ENCODE data around the gene MROH2A.

The MROH2A gene

DNA sequence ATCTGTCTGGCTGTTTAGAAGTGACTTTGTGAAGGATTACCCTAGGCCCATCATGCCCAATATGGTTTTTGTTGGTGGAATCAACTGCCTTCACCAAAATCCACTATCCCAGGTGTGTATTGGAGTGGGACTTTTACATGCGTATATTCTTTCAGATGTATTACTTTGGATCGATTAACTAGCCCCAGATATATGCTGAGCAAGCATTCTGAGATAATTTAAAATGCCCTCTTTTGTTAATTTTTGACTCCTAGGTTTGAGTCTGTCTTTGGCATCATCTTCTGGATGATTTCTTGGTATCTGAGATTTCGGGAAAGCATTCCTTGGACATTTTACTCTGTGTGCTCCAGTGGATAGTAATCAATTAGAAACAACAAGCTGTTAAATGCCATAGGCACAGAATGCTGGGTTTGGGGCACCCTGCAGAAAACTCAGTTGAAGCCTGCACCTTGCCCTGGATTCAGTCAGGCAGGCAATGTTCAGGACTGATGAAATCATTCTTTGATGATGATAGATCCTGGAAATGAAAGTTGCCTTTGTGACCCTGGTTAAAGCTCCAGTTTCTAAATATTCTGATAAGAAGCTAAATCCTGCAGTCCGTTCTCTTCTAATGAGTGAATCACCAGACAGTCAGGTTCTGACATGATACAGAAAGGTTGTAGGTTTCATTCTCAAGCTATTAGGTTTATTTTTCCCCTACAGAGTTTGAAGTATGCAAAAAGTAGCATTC, 16.9 kb upstream of the MROH2A start:
- DNase-seq (ENCODE audit: low read depth, low spot score): no peak

DNA sequence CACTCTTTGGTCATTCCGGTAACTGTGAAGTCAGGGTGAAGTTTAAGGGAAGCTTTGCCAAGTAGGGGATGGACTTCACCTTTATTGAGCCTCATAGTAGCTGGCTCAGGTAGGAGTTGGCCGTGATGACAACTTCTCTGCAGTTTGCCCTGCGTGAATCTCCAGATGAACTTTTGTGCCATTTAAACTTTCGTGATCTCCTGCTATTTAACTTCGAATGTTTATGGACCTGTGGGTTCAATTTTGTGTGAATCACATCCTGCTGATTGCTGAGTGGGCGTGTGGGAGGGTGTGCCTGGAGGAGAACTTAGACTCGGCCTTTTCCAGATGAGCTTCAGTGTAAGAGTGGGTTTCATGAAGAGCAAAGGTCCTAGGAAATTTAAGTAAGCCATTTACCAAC, 13.9 kb upstream of the MROH2A start:
- peak; percentile 3 for DNase-seq (ENCODE audit: low read depth, low spot score)

GRCh38 chr2:233764761-233765160, 13.4 kb upstream of the MROH2A start:
- no peak for DNase-seq (ENCODE audit: low read depth, low spot score)

- DNase-seq (ENCODE audit: low read depth, low spot score): no peak
These were observed 11.7 kb upstream of the MROH2A start for GRCh38 chr2:233766416-233766815.

- DNase-seq (ENCODE audit: low read depth, low spot score): no peak
These were observed 10.1 kb upstream of the MROH2A start for GRCh38 chr2:233768076-233768475.

- no peak for DNase-seq (ENCODE audit: low read depth, low spot score)
These were observed 8.9 kb upstream of the MROH2A start for GRCh38 chr2:233769260-233769659.

- no peak for DNase-seq (ENCODE audit: low read depth, low spot score)
These were observed 6.0 kb upstream of the MROH2A start for GRCh38 chr2:233772153-233772552.

DNA sequence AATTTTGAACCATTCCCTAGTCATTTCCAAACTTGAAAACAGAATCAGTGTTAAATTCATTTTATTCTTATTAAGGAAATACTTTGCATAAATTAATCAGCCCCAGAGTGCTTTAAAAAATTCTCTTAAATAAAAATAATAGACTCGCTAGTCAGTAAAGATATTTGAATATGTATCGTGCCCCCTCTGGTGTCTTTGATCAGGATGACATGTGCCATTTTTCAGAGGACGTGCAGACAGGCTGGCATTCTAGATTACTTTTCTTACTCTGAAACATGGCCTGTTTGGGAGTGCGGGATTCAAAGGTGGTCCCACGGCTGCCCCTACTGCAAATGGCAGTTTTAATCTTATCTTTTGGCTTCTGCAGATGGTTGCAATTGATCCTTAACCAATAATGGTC, 5.5 kb upstream of the MROH2A start:
- DNase-seq (ENCODE audit: low read depth, low spot score): no peak

GRCh38 chr2:233773854-233774253, 4.3 kb upstream of the MROH2A start:
- DNase-seq (ENCODE audit: low read depth, low spot score): no peak

GRCh38 chr2:233775414-233775813, 2.7 kb upstream of the MROH2A start:
- DNase-seq (ENCODE audit: low read depth, low spot score): no peak

DNA sequence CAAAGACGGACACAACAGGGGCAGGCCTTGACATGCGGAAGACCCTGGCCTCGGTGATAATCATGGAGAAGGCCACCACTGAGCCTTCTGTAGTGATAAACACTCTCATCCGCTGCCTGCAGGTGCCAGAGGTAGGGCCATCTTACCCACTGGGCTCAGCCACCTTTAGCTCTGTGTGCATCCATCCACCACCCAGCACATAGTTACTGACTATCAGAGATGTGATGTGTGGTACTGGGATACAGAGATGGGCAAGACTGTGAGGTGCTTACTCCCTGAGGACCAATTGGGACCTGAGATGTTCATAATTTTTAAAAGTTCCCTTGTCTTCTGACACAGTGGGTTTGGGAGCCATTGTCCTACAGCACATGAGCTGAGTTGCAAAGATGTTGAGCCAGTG, 1.6 kb downstream of the MROH2A start:
- no peak for DNase-seq (ENCODE audit: low read depth, low spot score)

DNA sequence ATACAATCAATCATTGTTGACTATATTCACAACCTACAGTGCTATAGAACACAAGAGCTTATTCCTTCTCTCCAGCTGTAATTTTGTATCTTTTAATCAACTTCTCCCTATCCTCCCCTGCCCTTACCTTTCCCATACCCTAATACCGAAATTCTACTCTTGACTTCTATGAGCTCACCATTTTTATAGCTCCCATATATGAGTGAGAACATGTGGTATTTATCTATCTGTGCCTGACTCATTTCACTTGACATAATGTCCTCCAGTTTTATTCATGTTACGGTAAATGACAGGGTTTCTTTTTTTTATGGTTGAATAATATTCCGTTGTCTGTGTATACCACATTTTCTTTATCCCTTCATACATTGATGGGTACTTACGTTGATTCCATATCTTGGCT, 2.6 kb downstream of the MROH2A start:
- DNase-seq (ENCODE audit: low read depth, low spot score): no peak

DNA sequence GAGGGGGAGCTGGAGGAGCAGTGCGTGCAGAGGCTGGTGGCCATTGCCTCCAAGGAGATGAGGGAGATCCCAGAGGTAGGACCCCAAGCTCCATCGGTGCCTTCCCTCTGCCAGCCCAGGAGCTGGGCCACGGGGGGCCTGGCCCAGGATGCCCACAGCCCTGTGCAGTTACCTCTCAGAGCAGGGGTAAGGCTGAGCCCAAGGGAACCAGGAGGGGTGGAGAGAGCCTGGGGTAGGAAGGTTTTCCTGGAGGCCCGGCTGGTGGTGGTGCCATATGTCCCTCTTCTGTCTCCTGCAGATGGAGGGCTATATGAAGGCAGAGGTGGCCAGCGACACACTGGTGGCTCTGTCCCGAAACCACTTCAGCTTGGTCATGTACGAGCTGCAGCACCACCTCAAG, 11.4 kb downstream of the MROH2A start:
- DNase-seq (ENCODE audit: low read depth, low spot score): no peak

DNA sequence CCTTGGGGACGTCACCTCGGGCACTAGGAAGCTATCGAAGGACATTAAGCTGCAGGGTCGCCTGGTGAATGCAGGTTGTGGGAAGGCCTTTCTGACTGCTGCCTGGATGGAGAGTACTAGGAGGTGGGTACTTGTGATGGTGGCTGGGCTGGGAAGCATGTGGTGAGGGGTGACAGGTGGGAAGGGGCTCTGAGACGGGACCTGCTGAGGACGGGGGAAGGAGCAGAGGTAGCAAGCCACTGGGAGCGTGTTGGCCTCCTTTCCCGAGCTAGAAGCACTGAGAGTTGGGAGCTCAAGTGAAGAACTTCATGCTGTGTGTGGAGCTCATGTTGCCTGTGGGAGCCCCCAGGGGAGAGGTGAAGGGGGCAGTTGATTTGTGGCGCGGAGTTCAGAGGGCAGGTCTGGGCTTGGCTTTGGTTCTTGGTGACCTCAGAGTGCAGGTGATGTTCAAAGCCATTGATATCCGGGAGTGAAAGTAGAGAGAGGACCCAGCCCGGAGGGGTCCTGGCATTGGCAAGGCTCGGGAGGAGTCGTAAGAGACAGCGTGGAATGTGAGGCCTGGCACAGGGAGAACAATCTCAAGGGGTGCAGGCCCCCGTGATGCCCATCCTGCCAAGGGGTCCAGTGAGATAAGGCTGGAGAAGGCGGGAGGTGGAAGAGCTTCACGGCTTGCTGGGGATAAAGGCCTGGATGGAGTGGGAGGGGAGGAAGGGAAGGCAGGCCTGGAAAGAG, 13.2 kb downstream of the MROH2A start:
- DNase-seq (ENCODE audit: low read depth, low spot score): no peak

GRCh38 chr2:233791883-233792329, 13.8 kb downstream of the MROH2A start:
- no peak for DNase-seq (ENCODE audit: low read depth, low spot score)

GRCh38 chr2:233792720-233793119, 14.6 kb downstream of the MROH2A start:
- no peak for DNase-seq (ENCODE audit: low read depth, low spot score)

DNA sequence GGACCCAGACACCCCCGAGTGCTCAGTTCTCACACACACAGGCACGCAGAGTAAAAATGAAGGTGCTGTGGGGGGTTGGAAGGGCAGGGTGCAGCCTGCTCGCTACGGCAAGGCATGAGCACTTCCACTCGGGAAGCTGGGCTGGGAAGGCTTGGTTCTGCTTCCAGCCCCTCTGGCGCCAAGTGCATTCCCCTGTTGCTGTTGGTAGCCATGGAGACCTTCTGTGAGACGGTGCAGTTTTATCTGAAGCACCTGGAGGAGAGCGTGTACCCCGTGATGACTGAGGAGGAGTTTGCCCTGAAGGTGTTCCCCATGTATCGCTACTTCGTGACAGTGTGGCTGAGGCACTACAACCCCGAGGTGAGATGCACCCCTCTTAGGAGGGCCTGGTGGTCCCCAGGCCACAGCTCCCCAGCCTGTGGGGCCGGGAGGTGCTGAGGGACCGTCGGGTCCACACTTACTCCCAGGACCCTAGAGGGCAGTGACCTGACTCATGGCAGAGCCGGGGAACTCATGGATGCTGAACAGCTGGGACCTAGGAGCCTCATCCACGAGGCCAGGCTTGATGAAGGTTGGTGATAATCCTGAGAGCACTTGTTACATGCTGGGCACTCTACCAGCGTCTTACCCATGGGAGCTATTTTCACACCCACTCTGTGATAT, 15.5 kb downstream of the MROH2A start:
- DNase-seq (ENCODE audit: low read depth, low spot score): no peak

DNA sequence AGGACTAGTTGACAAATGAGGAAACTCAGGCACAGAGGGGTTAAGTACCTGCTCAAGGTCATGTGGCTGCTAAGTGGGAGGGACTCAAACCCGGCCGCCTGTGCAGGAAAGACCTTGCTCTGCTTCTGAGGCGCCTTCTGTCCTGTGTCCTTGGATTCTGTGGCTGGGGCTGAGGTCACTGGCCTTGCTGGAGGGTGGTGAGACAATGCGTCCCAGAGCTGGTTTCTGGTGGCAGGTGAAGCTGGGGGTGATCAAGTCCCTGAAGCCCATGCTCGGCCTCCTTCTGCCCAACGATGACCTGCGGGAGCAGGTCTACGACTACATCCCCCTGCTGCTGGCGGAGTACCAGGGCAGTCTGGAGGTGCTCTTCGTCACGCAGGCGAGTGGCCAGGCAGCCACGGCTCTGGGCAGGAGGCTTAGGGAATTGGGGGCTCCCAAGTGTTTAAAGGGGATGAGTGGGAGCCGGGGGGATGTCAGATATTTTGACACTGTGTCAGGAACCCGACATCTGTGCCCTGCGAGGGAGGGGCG, 16.1 kb downstream of the MROH2A start:
- DNase-seq (ENCODE audit: low read depth, low spot score): no peak

GRCh38 chr2:233795735-233796171, 17.6 kb downstream of the MROH2A start:
- DNase-seq (ENCODE audit: low read depth, low spot score): no peak

DNA sequence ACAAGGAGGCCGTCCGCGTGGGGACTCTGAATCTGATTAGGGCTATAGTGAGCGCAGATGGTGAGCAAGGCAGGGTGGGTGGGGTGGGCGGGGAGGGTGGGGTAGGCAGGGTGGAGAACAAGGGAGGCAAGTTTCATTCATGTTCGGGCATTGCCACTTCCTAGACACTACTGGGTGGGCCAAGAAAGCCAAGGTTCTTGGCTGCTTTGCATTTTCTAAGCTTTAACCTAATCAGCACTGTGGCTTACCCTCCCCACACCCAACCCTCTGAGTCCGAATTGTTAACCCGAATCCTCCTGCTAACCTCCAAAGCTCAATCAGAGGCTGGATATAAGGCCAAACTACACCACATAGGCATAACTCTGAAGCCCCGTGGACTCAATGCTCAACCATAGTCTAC, 18.1 kb downstream of the MROH2A start:
- no peak for DNase-seq (ENCODE audit: low read depth, low spot score)

DNA sequence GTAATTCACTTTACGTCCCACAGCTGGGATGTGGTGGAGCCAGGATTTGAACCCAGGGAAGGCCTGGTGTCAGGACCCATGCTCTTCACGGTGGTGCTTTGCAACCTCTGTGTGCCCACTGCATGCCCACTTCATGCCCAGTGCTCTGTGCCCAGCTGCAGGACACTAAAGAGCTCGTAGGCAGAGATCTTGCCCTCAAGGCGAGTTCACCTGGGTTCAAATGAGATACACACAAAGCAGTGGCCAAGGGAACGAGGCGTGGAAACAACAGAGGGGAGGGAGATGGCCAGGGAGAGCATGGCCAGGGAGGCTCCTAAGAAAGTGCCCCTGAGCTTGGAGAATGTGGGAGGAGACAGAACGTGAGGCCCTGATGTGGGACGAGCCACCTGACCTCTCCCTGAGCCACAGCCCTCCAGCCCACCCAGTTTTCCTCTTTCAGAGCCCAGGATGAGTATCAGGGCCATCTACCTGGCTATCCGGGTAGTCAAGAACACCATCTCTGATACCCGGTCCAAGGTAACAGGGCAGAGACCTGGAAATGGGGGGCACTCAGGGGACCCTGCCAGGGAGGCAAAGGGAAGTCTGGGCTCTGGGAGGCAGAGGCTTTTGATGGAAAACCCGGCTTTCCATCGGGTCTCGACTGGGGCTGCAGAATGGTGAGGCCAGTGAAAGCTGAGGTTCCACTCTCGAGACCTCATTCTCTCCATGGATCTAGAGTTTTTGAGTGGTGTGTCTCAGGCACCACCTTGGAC, 20.4 kb downstream of the MROH2A start:
- no peak for DNase-seq (ENCODE audit: low read depth, low spot score)
